Hematopoietic multipotent progenitor cell treated with erythropoietin and hydrocortisone succinate and interleukin-3 and kit ligand, for 17 days (in vitro differentiated cells): ENCODE data around the gene CHEK1.
"Not testable (repeated sequence)": the region's sequence is repeated elsewhere in the genome, so short reads cannot be mapped to it uniquely, and the experiment has no call there.

Source experiments
- DNase-seq: peaks from one replicate; pipeline ENCODE4 v3.0.0-alpha.2; 2015; ENCODE audit warnings: low spot score

Gene CHEK1

GRCh38 chr11:125701018-125701610 lies 76.2 kb downstream of the CHEK1 start:
- DNase-seq, result no peak

- DNase-seq, result no peak
These were observed 77.1 kb downstream of the CHEK1 start for GRCh38 chr11:125701858-125702621.

GRCh38 chr11:125704686-125705085 lies 79.7 kb downstream of the CHEK1 start:
- not testable (repeated sequence) for DNase-seq

GRCh38 chr11:125720781-125721180 lies 95.8 kb downstream of the CHEK1 start:
- no peak for DNase-seq

GRCh38 chr11:125724125-125724524 lies 99.2 kb downstream of the CHEK1 start:
- no peak for DNase-seq
